Measurements from ENCODE around the gene PITPNM3.
"Not testable (repeated sequence)": the region's sequence is repeated elsewhere in the genome, so short reads cannot be mapped to it uniquely, and the experiment has no call there.

Gene PITPNM3

GRCh38 chr17:6497496-6498221 is 58.7 kb downstream of the PITPNM3 start:
- DNase-seq: no peak

- DNase-seq: no peak
Measured at GRCh38 chr17:6496640-6497441, 59.5 kb downstream of the PITPNM3 start.

GRCh38 chr17:6496116-6496481 is 60.3 kb downstream of the PITPNM3 start:
- no peak for DNase-seq

GRCh38 chr17:6495450-6496115 is 60.8 kb downstream of the PITPNM3 start:
- DNase-seq: no peak

GRCh38 chr17:6494239-6494941 is 62.0 kb downstream of the PITPNM3 start:
- DNase-seq: no peak

GRCh38 chr17:6492892-6493674 is 63.3 kb downstream of the PITPNM3 start:
- DNase-seq: no peak

- DNase-seq: no peak
Measured at GRCh38 chr17:6491071-6491700, 65.2 kb downstream of the PITPNM3 start.

- no peak for DNase-seq
Measured at GRCh38 chr17:6489016-6489550, 67.3 kb downstream of the PITPNM3 start.

- no peak for DNase-seq
Measured at GRCh38 chr17:6488008-6488539, 68.3 kb downstream of the PITPNM3 start.

GRCh38 chr17:6487251-6488007 is 68.9 kb downstream of the PITPNM3 start:
- no peak for DNase-seq

GRCh38 chr17:6485646-6486412 is 70.5 kb downstream of the PITPNM3 start:
- DNase-seq: no peak

- no peak for DNase-seq
Measured at GRCh38 chr17:6483507-6483906, 72.8 kb downstream of the PITPNM3 start.

- not testable (repeated sequence) for DNase-seq
Measured at GRCh38 chr17:6482796-6483195, 73.6 kb downstream of the PITPNM3 start.

- DNase-seq: no peak
Measured at GRCh38 chr17:6482105-6482455, 74.3 kb downstream of the PITPNM3 start.

- DNase-seq: no peak
Measured at GRCh38 chr17:6480303-6480675, 76.1 kb downstream of the PITPNM3 start.

GRCh38 chr17:6479622-6480302 is 76.6 kb downstream of the PITPNM3 start:
- DNase-seq: no peak

GRCh38 chr17:6478486-6478885 is 77.9 kb downstream of the PITPNM3 start:
- no peak for DNase-seq

- no peak for DNase-seq
Measured at GRCh38 chr17:6477831-6478383, 78.4 kb downstream of the PITPNM3 start.

- no peak for DNase-seq
Measured at GRCh38 chr17:6476810-6477179, 79.6 kb downstream of the PITPNM3 start.

Measured in activated CD4-positive, alpha-beta T cell treated with anti-CD3 and anti-CD28 coated beads for 1 hour (primary cell).